Measurements from ENCODE around the gene AHDC1. TPM values are rescaled to one million over a fixed set of nuclear protein-coding genes. Genes with fewer than 3 reads are reported as not detected.

The AHDC1 gene
- total RNA-seq, 1 donor from 2014 or later: 10.8 TPM

DNA sequence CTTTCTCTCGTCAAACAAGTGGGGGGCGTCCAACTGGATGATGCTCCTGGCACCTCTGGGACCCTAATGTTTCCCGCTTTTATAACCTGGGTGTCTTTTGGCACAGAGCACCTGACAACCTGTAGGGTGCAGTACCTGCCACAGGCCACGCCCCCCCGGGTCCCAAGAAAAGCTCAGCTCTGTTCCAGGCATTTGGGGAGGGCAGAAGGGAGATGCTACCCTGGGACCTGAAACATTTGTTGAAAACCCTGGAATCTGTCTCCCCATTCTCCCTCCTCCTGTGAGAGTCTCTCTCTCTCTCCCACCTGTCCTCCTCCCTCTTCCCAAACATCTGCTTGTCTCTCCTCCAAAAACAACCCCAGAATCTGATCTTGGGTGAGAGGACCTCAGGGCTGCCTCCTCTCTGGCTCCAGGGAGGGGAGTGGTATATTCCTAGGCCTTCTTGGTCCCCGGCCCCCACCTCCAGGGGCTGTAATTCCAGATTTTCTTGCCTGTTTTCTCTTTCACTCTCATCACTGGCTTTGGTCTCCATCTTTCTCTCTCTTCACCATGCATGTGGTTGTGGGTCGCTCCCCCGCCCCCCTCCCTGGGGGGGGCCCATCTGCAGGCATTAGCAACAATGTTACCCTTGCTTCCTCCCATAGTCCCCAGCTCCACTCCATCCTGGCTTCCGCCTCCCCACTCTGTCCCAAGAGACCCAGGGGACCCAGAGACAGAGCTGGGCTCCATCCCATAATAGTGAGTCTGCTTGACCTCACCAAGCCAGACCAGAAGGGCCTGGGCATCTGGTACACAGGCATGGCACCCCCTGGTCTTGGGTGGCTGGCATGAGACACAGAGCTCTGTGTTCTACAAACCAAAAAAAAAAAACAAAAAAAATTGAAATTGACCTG lies 4.1 kb downstream of the AHDC1 start:
- no peak for DNase-seq (ENCODE audit: low spot score)

DNA sequence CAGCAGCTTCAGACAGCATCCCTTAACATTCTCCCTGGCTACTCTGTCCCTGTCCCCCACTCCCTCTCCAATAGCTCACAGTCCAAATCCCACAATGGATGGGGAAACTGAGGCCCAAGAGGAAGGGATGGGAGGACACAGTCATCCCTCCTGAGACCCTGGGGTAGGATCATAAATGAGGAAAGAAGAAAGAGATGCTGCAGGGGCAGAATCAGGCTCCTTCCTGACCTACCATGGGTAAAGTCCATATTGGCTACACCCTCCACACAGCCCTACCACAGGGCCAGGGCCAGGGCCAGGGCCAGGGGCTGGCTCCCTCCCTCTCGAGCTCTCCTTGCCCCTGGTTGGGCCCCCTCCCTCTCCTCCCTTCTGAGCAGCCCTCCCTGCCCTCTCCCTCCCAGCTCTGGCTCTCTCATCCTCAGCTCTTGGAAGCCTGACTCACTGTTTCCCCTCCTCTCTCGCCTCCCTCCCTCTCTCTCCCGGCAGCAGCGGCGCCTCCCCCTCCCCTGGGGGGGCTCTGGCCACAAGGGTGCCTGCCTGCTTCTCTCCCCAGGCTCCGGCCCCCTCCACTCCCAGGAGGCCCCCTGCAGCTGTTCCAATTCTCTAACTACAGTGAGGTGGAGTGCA lies 4.9 kb downstream of the AHDC1 start:
- DNase-seq (ENCODE audit: low spot score): peak; percentile 96

DNA sequence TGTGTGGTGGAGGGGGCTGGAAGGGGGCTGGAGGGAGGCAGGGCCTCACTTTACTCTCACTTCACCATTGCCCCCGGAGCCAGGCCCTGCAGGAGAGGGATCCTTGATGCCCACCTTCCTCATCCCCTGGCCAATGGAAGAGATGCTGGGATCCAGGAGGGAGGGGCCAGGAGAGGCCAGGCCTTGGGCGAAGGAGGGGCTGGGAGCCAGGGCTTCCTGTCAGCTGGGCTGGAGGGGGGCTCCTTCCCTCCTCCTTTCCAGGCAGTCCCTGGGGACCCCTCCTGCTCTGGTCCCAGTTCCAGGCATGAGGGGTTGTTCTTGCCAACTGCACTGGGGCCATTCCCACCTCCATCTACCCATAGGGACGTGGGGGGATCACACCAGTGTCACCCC lies 5.7 kb downstream of the AHDC1 start:
- DNase-seq (ENCODE audit: low spot score): peak; percentile 84

DNA sequence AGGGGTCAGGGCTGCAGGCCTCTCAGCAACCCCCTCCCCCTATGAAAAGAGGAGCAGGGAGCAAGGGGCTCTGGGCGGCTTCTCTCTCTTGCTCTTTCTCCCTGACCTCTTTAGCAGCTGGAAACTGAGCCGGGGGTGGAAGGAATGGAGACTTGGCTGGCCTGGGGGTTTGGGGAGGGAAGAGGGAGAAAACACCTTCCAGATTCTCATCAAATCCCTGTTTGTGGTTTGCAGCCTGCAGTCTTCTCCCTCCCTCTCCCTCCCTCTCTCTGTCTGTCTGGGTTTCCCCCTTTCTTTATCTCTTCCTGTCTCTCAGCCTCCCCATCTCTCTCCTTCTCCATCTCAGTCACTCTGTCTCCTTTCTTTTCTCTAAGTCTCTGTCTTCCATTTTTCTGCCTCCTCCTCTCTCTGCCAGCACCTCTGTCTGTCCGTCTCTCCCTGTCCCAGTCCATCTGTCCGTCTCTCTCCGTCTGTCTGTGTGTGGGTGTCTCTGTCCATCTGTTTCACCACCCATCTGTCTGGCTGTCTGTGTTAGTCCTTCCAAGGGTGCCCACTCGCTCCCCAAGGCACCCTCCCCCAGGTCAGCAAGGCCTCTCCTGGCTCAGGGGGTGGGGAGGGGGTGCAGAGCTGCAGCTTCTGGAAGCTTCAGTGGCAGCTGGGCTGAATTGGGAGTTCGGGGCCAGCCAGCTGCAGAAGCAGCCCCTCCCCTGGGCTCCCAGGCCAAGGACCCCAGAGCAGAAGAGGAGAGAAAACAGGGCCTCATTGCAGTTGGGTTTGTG lies 6.2 kb downstream of the AHDC1 start:
- peak; percentile 82 for DNase-seq (ENCODE audit: low spot score)

DNA sequence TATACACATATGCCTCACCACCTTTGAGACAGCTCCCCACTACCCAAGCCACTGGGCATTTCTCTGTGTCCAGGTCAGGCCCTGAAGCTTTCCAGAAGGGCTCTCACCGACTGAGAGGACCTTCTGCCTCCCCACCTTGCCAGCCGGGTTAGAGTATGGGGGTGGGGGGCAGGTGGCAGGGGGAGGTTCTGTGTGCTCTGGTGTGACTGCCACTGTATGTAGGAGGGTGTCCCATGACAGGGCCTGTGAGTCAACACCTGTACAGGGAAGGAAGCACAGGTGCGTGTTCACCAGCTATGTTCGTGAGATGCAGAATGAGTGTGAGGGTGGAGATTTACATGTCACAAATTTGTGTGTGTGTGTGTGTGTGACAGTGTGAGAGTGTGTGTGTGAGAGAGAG lies 7.0 kb downstream of the AHDC1 start:
- no peak for DNase-seq (ENCODE audit: low spot score)

DNA sequence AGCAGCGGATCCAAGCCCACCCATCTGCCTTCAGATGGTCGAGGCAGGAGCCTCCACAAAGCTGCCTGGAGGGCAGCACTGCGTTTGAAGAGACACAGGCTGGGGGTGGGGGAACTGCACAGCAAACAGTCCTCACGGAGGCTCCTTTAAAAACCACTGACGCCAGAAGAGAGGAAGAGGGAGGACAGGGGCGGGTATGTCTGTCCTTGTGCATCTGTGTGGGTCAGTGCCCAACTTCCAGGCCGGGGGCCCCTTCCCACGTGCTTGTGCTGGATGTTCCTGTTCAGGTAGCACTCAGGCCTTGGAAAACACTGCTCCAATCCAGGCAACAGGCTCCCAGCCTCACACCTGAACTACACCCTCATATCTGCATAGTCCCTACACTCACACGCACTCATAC lies 7.7 kb downstream of the AHDC1 start:
- no peak for DNase-seq (ENCODE audit: low spot score)

DNA sequence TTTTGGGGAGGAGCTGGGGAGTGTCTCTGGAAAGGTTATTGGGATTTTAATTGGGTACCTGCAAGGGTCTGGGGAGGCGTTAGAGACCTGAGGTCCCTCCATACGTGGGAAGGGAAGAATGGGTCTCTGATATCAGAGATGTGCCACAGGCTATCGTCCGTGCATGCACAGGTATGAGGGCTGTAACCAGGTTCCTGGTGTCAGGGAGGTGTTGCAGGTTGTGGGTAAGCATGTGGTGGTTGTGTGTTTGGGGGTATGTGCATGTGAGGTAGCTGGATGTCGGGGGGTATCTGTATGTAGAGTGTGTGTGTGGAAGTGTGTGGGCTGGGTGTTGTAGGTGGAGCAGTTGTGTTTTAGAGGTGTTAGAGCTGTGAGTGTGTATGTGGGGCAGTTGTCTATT lies 8.3 kb downstream of the AHDC1 start:
- DNase-seq (ENCODE audit: low spot score): no peak

DNA sequence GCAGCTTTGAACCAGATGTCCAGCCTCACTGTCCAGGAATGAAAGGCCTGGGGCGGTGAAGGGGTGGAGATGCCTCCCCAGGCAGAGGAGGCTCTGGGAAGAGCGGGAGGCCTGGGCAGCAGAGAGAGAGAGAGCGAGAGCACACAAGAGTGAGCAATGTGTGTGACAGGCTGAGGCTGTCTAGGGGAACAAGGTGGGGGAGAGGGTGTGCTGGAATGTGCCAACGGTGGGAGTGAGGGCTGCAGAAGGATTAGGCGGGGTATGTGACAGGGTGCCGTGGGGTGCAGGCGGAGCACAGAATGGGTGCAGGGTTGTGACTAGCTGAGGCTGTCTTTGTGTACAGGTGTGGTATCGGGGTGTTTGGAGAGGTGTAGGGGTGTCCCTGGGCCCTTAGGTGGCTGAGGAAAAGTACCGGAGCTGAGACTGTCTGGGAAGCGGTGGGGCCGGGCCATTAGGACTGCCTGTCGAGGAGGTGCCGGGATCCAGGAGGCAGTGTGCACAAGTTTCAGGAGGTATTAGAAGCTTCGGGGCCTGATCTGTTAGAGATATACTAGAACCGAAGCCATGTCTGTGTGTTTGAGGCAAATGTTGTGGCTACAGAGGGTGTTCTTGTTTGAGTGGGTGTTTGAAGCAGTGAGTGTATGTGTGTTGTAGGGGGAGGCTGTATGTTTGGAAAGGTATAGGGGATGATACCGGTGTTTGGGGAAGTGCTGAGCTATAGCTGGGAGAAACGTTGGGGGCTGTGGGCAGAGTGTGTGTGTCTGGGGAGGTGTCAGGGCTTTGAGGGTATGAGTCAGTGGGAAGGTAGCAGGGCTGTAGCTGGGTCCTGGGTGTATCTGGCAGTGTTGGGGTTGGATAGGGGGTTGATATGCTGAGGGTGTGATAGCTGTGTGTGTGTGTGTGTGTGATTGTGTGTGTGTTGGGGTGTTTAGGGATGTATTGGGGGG lies 9.1 kb downstream of the AHDC1 start:
- peak; percentile 84 for DNase-seq (ENCODE audit: low spot score)

DNA sequence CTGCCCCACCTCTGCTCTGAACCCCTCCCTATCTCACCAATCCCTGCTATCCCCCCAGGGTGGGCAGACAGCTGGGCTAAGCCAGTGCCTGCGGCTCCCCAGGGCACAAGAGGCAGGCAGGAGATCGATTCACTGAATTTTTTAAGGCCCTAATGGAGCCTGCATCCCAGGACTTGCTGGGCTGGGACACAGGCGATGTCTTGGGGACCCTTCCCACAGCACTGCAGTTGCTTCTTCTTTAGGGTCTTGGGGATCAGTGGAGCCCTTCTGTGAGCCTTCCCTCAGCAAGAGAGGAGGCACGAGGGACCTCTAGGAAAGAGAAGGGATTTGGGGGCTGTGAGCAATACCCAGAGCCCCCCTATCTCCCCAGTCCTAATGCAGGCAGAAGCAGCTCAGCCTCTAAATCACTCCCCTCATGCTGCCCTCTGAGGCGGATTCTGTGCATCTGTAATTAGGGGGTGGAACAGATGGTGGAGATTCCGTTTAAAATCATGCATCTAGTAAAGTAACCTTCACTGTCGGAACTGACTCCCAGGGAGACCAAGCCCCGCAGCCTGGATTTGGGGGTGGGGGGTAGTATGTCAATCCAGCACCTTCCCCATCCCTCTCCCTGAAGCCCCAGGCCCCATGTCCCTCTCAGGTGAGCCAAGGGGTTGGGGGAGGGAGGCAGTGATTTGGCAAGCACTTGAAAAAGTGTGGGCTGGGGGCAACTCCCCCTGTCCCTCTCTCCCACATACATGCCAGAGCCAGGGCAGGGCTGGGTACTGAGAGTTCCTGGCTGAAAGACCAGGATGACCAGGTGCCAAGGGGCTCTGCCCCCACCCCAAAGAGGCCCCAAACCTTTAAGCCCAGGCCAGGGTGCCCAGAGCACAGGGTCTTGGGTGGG lies 10.0 kb downstream of the AHDC1 start:
- peak; percentile 44 for DNase-seq (ENCODE audit: low spot score)

DNA sequence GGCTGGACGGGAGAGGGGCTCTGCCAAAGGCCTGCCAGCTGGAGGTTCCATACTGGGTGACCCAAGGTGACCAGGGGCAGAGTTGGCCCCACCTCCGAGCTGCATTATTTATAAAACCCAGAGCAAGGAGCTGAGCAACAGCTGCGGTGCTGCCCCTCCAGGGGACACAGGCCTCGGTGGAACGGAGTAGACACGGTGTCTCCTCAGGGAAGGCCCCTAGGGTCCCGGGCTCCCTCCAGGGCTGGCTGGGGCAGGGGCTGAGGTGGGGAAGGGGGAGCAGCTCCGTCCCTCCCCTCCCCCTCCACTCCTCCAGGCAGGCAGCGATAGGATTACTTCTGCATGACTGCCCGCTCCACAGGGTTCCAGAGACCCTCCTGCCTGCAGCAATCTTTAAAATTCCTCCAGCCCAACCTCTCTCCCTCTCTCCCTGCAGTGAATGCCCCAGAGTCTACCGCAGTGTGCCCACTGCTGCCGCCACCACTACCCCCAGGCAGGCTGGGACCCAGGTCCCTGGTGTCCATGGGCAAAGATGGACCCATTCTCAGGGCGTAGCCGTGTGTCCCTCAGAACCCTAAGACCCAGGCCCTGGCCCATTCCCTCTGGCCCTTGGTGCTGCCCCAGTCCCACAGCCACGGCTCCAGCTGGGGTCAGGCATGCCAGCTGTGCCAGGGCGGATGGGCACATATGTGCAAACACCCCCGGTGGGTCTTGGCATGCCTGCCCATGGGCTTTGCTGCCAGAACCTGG lies 10.8 kb downstream of the AHDC1 start:
- DNase-seq (ENCODE audit: low spot score): no peak

DNA sequence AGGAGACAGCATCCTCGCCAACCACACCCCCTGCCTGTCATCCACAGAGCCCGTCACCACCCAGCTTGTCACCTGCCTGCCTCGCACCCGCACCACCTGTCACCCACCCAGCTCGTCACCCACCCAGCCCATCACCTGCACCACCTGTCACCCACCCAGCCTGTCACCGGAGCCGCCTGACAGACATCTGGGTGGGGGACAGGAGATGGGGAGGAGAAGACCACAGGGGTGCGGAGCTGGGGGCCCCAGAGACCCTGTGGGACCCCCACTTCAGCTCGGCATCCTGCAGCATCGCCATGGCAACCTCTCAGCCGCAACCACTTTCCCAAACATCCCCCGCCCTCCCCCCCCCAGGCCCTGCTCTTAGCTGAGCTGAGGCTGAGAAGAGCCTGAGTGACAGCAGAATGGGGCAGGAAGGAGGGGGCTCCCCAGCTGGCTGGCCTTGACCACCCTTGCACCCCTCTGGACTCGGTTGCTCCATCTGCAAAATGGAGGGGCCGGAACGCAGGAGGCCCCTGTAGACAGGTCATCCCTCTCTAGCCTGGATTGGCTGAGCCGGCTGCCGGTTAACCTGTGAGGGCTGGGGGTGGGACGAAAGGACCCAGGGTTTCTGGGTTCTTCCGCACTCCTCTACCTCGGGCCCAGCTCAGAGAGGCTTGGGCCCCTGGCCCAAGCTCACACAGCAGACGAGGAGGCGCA lies 11.6 kb downstream of the AHDC1 start:
- DNase-seq (ENCODE audit: low spot score): no peak

DNA sequence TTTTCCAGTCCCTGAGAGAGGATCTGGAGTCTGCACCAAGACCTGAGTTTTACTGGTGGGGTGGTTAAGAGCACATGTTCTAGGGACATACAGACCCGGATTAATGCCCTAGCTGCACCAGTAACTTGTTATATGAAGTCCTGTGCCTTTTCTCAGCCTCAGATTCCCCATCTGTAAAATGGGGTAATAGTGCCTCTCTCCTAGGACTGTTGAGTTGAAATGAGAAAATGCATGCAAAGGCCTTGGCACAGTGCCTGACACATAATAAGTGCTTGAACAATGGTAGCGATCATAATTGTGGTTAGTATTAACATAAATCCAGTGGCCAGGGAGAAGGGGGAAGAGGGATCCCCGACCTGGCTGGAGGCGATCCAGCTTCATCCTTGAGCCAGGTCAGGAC lies 12.3 kb downstream of the AHDC1 start:
- no peak for DNase-seq (ENCODE audit: low spot score)

DNA sequence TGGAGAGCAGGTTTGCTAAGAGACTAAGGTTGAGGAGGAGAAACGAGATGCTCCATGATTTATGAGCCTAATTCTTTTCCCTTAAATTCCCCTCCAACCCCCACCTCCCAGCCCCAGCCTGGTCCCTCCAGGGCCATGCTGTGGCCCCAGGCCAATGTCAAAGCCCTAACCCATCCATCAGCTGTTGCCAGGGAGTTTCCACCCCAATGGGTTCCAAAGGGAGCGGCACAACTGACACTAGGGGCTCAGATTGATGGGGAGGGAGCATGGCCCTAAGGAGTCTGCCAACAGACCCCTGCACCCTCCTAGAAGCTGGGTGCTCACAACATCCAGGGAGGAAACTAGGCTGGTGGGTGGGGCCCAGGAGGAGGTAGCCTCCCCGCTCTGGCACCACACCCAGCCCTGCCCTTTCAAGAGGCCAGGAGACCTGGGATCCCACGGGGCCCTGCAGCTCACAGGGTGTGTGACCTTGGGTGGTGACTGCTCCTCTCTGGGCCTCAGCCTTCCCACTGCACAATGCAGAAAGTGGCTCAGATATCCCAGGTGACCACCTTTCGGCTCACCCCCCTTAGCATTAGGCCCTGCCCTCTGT lies 12.9 kb downstream of the AHDC1 start:
- no peak for DNase-seq (ENCODE audit: low spot score)

DNA sequence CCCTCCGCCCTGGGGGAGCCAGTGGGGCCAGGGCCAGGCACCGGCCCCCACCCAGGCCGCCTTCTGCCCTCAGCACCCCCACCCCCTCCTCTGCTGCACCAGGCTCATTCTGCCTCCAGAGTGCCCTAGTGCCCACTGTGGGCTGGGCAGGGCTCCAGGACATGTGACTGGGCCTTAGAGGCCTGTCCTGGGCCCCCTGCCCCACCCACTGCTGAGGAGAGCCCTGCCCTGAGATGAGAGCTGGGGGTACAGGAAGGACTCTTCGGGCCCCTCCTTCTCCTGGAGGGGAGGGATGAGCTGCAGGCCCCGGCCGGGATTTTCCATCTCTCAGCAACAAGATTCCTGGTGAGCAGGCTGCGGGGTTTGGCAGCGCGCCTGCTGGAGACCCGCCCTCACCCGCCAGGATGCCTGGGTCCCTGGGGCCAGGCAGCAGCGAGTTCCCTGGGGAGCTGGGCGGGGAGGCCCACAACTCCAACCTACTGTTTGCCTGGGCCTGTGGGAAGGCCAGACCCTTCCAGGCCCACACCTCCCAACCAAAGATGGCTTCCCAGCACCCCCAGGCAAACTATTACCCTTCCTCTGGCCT lies 14.0 kb downstream of the AHDC1 start:
- DNase-seq (ENCODE audit: low spot score): peak; percentile 95

DNA sequence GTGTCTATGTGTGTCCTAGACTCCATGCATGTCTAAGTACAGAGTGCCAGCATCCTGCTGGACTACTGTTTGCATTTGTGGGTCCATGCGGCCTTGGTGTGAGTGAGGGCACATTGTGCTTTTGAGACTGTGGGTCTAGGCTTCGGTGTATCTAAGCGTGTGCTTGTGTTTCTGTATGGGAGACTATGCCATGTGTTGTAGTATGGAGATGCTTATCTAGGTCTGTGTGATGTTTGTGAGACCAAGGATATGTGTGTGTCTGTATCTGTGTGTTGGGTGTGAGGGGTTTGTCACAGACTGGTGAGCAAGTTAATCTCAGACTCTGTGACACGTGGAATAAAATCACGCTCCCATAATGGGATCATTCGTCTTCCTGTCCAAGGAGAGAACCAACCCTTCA lies 14.5 kb downstream of the AHDC1 start:
- peak; percentile 13 for DNase-seq (ENCODE audit: low spot score)

DNA sequence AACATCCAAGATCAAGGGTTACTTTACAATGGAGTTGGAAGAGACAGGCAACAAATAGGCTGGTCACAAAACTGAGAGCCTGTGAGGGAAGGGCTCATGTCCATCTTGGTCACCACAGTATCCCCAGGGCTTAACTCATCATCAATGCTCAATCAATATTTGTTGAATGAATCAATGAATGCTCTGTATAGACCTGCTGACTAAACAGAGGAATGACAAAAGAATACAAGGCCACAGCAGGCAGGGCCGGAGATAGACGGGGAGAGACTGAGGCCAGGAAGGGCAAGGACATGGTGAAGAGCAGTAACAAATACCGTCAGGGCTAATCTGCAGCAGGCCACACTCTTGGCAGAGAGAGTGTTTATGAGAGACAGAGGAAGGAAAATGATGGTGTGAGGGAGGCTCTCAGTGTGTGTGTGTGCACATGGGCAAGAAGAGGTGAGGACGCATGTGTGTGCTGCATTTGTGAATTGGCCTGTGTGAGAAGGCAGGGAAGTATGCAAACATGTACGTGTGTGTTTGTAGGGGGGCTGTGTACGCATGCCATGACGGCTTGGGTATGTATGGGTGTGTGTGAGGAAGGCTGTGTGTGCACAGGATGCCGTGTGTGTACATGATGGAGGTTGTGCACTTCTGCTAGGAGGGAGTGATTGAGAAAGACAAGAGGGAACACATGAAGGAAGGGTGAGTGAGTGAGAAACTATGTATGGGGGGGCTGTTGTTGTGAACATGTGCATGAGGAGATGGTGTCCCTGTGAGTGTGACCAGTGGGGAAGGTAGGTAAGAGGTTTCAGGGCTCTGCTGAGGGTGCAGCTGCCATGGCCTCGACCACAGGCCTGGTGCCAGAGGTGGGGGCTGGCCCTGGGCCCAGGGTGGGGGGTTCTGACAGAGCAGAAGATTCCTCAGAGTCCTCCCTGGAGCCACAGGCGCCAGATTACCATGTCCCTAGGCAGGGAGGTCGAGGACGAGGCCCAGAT lies 15.4 kb downstream of the AHDC1 start:
- no peak for DNase-seq (ENCODE audit: low spot score)

DNA sequence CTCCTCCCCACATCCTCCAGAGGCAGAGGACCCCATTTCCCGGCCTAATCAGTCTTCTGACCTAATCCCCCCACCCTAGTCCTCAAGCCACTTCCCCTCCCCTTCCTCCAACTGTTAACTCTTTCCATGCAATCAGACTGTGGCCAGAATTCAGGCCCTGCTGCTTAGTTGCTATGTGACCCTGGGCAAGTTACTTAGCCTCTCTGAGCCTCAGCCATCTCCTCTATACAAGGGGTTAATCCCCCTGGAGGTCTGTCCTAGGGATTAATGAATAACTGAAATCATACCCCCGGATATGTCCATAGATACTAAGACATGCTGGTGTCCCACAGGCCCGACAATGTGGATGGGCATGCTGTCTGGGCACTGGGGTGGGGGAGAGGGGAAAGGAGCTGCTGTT lies 18.3 kb downstream of the AHDC1 start:
- DNase-seq (ENCODE audit: low spot score): no peak
